Caki2 (cell line): ENCODE results near the gene PARK7. TPM values are rescaled to one million over a fixed set of nuclear protein-coding genes. Genes with fewer than 3 reads are reported as not detected.
A peak's percentile ranks its signal among the peaks of the same experiment; 100 is the strongest.

Source experiments
- DNase-seq: peaks from one replicate; pipeline ENCODE4 v3.0.0-alpha.2; 2015; ENCODE audit warnings: low read depth
- in situ Hi-C: cut with HindIII; loops from 2 replicates; pipeline ENCODE4 v1.10.0; 2016; ENCODE audit warnings: low sequenced_read_pairs, low pct_unique_long_range_greater_than_20kb, mixed read lengths
- total RNA-seq: library from RNA; depleted of rRNA; stranded (reverse); fragments of >200 nt; shearing (Covaris generic); gene quantifications from 2 replicates; pipeline ENCODE4 v1.2.3, GENCODE V29; 2014; ENCODE audit warnings: low replicate concordance

Gene PARK7
- total RNA-seq, 1 experiment from 2014 or later: 173 TPM

DNA sequence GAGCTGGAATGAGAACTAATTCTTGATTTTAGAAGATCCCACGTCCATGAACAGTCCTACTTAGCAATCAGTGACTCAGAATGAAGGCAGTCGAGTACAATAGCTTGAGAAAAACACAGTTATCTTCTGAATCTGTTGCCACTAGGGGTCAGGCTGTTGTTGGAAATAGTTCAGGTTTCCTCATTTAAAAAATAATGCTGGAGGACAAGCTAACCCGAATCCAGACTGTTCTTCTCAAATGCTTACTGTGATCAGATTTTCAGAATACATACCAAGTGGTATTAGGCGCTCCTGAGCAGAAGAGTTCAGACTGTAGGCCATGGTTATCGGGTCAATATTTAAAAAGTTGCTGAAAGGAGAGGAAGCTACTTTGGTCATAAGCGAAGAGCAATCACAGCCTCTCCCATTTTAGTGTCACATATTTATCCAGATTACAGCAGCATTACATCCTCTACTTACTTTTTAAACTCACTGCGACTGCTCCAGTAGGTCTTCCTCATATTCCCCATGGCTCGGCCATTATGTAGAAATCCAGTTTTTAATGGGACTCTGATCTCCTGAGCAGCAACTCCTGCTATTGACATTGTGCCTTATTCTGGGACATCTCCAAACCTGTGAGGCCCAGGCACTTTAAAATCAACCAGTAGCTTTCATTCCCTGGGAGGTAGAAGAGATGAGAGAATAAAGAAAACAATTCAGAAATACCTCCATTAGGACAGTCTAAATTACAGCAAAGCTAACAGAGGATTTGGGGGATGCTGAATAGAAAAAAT lies 53.7 kb downstream of the PARK7 start:
- in situ Hi-C loops: loop anchor here (10.0 kb wide), 2 partner anchors 160 to 300 kb away; partner anchors contain the start of gene SLC45A1
- DNase-seq: peak; percentile 71

GRCh38 chr1:8015809-8016165 lies 54.3 kb downstream of the PARK7 start:
- no peak for DNase-seq
- in situ Hi-C loops: loop anchor here (10.0 kb wide), 2 partner anchors 159 to 299 kb away; partner anchors contain the start of gene SLC45A1

DNA sequence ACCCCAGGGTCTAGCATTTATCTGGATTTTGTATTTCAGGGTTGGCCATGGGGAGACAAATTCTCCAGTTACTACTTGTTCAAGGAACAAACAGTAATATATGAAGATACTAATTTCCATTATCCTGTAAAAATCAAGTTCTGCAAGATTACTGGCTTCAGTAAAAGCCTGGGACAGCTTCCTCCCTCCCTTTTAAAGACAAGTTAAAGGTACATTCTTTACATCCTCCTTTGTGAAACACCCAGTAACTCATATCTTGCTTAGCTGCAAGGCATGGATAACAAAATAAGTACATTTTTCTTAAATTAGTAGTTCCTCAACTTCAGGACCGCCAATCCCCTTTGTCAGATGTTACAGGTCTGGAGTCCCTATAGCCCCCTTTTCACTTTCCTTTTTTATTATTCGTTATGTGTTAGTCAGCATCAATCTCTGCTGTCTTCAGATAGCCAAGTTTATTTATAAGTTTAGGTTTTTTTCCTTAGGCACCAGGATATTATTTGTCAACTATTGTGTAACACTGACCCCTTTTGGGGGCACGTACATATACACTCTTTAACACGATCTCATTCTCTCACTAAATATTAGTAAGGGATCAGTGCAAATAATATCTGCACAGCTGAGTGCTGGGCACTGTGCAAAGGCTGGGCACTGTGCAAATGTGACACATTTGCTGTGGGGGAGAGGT lies 54.8 kb downstream of the PARK7 start:
- DNase-seq: no peak
- in situ Hi-C loops: loop anchor here (10.0 kb wide), 2 partner anchors 158 to 298 kb away; partner anchors contain the start of gene SLC45A1

DNA sequence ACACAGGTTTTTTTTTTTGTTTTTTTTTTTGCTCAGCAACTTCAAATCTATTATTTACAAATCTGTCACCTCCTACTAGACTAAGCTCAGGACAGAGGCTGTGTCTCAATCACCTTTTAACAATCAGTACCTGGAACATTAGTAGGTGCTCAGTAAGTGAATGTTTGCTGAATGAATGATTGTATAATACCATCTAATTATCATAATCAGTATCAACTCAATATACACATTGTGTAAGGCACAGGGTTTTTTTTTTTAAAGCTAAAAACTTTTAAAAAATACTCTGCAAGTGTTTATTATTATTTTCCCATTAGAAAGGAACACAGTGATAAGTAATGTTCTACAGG lies 55.4 kb downstream of the PARK7 start:
- in situ Hi-C loops: loop anchor here (10.0 kb wide), 2 partner anchors 158 to 298 kb away; partner anchors contain the start of gene SLC45A1
- no peak for DNase-seq

DNA sequence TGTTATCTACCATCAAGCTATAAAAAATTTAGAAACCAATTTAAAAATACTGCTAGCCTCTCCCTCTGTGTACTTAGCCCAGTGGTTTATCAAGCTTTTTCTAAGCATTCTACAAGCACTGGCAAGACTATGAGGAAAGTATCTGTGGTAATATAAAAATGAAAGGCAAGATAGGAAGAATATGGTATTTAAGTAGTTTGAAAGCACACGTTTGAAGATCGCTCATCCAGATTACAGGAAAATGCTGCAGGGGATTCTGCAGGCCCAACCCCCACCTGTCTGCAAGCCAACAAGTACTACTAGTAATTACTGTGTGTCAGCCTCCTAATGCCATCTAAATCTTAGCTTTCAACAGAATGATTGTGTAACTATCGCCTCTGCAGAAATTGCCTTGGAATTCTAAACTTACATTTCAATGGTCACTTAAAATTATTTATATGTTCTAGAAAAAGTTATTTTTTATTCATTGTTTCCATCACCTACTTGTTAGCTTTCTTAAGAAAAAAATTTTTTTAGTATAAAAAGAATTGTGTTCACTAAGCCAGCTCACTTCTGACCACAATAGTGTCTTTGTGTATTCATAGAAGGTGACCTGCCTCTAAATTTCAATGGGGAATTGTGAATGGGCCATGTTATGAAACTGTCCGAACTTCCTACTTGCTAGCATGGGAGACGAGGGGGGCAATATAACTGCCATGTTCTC lies 56.1 kb downstream of the PARK7 start:
- DNase-seq: no peak
- in situ Hi-C loops: loop anchor here (10.0 kb wide), 2 partner anchors 157 to 297 kb away; partner anchors contain the start of gene SLC45A1

- peak; percentile 41 for DNase-seq
- in situ Hi-C loops: loop anchor here (10.0 kb wide), 2 partner anchors 156 to 296 kb away; partner anchors contain the start of gene SLC45A1
These were observed 57.1 kb downstream of the PARK7 start for GRCh38 chr1:8018492-8019228.

DNA sequence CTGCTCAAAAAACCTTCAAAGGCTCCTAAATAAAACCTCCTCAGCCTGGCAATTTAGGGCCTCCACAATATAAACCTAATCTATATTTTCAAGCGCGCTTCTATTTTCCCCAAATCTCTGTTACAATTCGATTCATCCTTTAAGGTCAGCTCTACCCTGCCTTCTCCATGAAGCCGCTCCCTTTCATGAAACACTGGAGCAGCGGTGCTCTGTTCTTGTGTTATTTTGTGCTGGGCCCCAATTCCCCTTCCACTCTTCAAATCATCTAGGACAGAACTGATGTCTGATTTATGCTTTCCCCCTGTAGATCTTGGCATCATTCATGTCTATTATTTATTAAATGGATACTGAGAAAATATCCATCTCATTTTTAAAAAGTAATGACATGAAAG lies 57.7 kb downstream of the PARK7 start:
- no peak for DNase-seq
- in situ Hi-C loops: loop anchor here (10.0 kb wide), 2 partner anchors 156 to 296 kb away; partner anchors contain the start of gene SLC45A1

DNA sequence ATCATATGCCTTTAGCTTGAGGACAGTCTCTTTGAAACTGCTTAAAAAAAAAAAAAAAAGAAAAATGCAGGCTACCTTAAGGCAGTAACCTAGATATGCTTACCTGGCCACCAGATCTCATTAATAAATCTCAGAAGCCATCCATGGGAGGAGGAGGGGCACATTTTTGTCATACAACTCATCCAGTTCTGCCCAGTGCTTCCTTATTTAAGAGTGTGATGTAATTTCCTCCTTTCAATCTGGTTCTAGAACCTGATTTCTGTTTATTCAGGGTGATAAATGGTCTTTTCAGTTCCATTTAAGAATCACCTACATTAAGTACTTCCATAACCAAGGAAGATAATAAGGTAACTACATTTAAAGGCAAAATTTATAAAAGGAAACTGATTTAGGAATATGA lies 58.5 kb downstream of the PARK7 start:
- DNase-seq: peak; percentile 84
- in situ Hi-C loops: no loop called here

GRCh38 chr1:8021676-8022266 lies 60.3 kb downstream of the PARK7 start:
- in situ Hi-C loops: no loop called here

DNA sequence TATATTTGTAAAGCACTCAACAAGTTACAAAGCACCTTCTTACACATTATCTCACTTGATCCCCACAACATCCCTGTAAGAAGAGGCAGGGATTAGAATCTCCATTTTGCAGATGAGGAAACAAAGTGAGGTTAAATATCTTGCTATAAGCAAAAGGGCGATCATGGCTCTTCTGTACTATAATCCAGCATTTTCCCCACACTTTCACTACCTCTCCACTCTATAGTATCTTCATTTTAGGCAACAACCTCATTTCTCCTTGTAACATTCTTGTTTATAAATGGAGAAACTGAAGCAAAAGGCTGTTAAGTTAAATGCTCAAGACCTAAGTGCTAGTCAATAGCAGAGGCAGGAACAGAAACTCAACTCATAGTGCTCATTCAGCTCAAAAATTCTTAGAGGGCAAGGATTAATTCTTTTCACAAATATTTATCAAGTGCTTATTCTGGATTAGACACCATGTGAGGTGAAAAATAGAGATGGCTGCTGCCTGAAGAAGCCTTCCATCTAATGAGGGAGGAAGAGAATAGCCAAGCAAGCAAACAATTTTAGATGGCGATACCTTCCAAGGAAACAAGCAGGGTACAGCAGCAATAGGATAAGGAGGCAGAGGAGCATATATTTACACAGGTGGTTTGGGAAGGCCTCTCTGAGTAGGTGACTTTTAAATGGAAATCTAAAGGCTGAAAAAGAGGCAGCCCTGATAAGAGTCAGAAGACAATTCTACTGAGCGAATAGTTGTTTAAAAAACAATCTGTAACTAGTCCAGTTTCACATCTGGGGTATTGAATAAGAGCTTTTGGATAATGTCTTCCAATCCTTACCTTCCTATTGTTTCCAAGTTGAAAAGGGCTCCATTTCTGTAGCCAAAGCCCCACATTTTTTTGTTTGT lies 61.1 kb downstream of the PARK7 start:
- in situ Hi-C loops: no loop called here
- peak; percentile 35 for DNase-seq

More at GRCh38 chr1:8021676-8022266, 60.3 kb downstream of the PARK7 start:
- peak; percentile 27 for DNase-seq

DNA sequence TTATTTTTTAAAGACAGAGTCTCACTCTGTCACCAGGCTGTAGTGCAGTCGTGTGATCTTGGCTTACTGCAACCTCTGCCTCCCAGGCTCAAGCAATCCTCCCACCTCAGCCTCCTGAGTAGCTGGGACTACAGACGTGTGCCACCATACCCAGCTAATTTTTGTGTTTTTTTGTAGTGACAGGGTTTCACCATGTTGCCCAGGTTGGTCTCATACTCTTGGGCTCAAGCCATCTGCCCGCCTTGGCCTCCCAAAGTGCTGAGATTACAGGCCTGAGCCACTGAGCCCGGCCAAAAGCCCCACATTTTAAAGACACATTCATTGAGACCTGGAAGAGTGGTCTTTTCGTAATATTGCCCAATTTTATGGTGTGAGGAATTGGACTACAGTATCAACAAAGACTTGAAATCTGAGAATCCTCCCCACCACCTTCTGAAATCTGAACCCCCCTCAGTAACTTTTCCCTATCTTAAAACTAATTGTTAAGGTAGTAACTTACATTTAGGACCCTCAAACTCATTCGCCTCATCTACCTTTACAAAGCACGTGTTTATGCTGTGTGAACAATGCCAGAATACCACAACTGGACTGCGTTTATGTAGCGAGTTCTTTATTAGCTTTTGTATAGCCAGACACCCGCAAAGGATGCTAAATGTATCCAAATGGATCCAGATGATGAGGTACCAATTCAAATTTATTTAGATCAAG lies 61.9 kb downstream of the PARK7 start:
- no peak for DNase-seq
- in situ Hi-C loops: no loop called here

DNA sequence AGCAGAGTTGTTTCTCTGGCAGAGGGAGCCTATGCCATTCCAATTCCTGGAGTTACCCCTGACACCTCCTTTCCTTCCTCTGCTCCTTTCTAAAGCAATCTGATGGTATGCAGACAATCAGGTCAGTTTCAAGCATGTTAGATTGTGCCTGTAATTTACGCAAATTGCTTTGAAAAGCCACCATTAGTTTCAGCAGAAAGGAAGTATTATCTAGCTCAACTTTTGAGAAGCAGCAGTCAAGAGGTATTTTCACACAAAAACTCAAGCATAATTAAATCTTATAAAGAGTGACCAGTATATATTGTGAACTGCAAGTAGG lies 62.4 kb downstream of the PARK7 start:
- in situ Hi-C loops: no loop called here
- DNase-seq: no peak

GRCh38 chr1:8024329-8024728 lies 62.8 kb downstream of the PARK7 start:
- peak; percentile 29 for DNase-seq
- in situ Hi-C loops: no loop called here

GRCh38 chr1:8025061-8025670 lies 63.7 kb downstream of the PARK7 start:
- in situ Hi-C loops: no loop called here
- peak; percentile 31 for DNase-seq

DNA sequence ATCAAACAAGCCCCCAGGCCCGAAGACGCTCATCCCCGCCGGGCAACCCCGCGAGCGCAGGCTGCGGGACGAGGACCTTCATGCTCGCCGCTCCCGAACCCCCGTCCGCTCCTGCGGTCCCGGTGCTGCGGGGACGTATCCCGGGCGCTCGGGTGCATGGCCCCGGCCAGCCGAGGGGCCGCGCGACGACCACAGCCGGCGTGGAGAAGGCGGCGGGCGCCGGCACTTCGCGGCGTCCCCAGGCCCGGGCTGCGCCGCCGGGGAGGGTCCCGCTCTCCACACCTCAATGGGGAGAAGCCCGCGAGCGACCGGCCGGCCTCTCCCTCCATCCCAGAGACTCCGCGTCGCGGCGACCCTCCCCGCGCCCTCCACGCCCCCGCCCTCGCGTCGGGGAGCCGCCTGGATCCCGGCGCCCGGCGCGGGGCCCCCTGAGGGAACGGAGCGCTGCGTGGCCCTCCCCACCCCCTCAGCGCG lies 64.2 kb downstream of the PARK7 start:
- in situ Hi-C loops: no loop called here
- no peak for DNase-seq
